Stimulated activated CD8-positive, alpha-beta memory T cell treated with anti-CD3 and anti-CD28 coated beads, Interleukin-4, amount 100 ng/mL, for 1 hour (primary cell): ENCODE measurements around the gene HTD2.
"Not testable (repeated sequence)": the region's sequence is repeated elsewhere in the genome, so short reads cannot be mapped to it uniquely, and the experiment has no call there.

Experiments used
- DNase-seq, 2 donors: peaks; one replicate each; pipeline ENCODE4 v3.0.0-alpha.2; 2020; ENCODE audit warnings: low read depth in 2 of 2, low spot score in 1 of 2

HTD2 gene

GRCh38 chr3:58305882-58306711 is at the start of gene HTD2, which contains the start of gene RPP14:
HTD2 (plus strand) TSS chr3:58306520; CDS start chr3:58317614, 11,094 bp downstream.
RPP14 (plus strand) TSS chr3:58306245; CDS start chr3:58310330, 4,085 bp downstream.
- peak; percentile 98 for DNase-seq

GRCh38 chr3:58258392-58259055 is 47.8 kb upstream of the HTD2 start:
- DNase-seq: no peak

DNA sequence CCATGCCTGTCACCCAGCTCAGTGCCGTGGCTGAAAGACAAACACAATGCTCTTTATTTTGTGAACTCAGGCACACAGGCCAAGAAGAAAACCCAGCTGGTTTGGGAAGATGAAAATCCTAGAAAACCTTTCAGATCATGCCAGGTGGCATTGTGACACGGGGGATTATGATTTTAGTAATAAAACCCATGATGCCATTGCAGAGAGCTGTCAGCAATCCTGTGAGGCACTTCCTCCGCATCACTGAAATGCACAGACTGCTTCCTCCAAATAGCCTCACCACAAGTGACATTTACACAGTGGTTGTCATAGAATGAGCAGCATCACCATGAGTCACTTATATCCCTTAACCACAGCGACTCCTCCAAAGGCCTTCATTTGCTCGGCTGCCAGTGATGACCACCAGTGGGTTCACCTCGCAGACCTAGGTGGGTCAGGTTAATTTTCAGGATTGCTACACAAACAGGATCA is 46.0 kb upstream of the HTD2 start:
- DNase-seq: no peak

GRCh38 chr3:58260733-58261132 is 45.6 kb upstream of the HTD2 start:
- DNase-seq: no peak

- no peak for DNase-seq
Measured at GRCh38 chr3:58261954-58262666, 44.2 kb upstream of the HTD2 start.

DNA sequence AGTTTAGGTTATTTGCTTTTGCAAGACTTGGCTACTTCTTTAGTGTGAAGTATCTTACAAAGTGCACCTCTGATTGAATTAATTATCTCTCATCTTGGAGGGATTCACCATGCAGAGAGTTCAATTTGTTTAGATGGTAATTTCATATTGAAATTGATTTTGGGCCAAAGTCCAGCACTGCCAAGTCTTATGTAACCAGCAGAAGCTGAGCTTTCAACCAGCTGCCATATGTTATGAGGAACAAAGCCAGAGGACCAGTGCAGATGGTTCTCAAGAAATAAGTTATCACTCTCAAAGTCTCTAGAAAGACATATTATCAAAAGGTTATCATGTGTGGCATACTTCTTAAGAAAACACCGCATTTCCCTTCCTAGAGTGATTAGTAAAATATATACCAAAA is 39.7 kb upstream of the HTD2 start:
- DNase-seq: no peak

- not testable (repeated sequence) for DNase-seq
Measured at GRCh38 chr3:58267543-58267942, 38.8 kb upstream of the HTD2 start.

DNA sequence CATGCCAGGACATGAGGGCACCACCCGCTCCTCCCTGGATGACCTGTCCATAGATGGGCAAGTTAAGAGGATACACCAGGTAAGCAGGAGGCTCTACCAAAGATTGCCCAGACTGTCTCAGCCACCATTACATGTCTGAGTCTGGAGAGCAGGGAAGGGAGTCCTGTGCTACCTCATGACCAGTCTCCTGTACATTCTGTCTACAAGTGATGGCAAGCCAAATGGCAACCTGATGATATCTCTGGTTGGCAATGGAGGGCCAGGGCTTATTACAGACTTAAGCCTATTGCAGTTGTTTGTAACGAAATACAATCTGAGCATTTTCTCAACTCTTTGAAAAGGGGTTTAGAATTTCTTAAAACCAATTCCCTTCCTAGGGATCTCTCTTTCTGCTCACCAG is 37.0 kb upstream of the HTD2 start:
- DNase-seq: no peak

- no peak for DNase-seq
Measured at GRCh38 chr3:58270485-58270884, 35.8 kb upstream of the HTD2 start.

GRCh38 chr3:58271901-58272501 is 34.3 kb upstream of the HTD2 start:
- no peak for DNase-seq

DNA sequence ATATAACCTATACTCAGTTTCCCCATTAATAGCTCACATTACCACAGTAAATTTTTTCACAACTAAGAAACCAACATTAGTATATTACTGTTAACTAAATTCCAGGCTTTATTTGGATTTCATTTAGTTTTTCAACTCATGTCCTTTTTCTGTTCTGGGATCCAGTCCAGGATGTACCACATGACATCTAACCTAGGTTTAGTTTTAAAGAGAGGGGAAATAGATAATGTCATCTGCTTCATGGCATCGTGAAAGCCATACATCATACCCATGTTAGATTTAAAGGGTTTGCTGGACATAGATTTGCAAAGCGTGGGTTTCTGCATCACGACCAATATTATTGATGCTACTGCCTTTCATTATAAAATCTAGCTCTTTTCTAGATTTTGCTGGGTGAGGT is 33.4 kb upstream of the HTD2 start:
- no peak for DNase-seq

- DNase-seq: not testable (repeated sequence)
Measured at GRCh38 chr3:58273362-58273761, 33.0 kb upstream of the HTD2 start.

GRCh38 chr3:58274027-58274614 is 32.2 kb upstream of the HTD2 start:
- no peak for DNase-seq

DNA sequence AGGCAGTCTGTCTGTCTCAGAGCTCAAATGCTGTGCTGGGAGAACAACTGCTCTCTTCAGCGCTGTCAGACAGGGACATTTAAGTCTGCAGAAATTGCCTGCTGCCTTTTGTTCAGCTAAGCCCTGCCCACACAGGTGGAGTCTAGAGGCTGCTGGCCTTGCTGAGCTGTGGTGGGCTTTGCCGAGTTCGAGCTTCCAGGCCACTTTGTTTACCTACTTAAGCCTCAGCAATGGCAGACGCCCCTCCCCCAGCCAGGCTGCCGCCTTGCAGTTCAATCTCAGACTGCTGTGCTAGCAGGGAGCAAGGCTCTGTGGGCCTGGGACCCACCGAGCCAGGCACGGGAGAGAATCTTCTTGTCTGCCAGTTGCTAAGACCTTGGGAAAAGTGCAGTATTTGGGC is 25.3 kb upstream of the HTD2 start:
- no peak for DNase-seq

DNA sequence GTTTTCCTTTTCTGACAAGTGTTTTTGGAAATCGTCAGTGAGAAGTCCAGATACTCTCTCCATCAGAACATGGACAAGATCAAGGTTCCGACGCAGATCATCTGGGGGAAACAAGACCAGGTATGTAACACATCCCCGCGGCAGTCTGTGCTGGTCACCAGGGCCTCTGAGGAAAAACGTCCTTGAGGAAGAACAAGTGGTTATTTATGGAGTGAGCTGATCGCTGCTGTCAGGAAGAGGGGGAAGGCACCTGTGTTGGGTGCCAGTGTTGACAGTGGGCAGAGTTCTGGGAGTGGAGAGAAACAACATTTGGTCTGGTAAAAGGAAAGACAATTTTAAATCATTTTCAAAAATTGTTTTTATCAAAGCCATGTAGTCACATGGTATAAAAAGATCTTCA is 21.0 kb upstream of the HTD2 start:
- DNase-seq: no peak

DNA sequence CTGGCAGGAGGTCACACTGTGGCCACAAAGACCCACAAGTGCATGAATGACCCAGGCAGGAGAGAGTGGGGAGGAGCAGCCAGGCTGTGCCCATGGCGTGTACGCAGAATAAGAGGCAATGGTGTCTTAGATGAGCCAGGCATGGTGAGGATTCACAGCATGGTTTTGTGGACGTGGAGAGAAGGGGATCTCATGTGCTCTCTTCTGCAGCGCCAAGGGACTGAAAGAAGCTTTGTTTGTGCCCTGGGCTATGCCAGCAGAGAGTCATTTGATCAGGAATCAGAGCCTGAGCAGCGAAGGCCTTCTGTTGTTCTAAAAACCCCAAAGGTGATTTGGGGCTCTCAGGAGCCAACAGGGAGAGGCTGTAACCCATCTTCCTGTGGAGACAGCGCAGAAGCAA is 19.0 kb upstream of the HTD2 start:
- DNase-seq: no peak

DNA sequence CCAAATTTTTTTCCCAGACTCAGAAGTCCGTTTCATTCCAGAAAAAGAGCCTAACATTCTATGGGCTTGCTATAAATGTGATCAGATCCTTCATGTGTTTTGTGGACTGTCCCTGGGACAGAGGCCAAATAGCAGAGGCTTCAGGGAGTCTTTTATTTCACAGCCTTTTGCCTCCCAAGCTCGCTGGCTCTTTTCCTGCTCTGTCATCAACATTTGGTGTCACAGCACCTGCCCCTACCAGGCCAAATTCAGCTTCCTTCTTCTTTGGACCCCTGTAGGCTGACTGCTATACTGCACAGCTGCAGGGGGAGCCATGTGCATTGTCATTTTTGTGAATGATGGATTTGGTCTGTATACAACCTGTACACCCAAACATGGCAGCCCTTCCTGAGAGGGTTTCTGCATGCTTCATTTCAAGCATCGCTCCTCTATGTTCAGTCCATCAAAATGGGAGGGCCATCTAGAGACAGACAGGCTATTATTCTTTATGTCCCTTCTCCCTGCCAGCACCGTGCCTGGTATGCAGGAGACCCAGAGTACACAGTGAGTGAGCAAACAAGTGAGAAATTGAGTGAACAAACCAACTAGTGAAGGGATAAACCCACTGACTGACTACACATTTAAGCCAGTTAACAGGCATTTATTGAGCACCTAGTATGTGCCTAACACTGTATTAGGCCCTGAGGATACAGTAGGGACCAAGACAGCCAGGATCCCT is 18.1 kb upstream of the HTD2 start:
- DNase-seq: no peak

DNA sequence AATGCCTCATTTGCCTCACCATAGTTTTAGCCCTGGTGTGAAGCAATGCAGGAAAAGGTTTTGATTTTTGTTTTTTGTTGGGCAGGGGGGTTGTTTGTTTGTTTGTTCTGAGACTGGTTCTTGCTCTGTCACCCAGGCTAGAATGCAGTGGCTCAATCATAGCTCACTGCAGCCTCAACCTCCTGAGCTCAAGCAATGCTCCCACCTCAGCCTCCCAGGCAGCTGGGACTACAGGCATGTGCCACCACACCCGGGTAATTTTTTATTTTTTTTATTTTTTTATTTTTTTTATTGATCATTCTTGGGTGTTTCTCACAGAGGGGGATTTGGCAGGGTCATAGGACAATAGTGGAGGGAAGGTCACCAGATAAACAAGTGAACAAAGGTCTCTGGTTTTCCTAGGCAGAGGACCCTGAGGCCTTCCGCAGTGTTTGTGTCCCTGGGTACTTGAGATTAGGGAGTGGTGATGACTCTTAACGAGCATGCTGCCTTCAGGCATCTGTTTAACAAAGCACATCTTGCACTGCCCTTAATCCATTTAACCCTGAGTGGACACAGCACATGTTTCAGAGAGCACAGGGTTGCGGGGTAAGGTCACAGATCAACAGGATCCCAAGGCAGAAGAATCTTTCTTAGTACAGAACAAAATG is 17.2 kb upstream of the HTD2 start:
- not testable (repeated sequence) for DNase-seq

GRCh38 chr3:58290446-58290845 is 15.9 kb upstream of the HTD2 start:
- not testable (repeated sequence) for DNase-seq
